Fibroblast of skin of back (primary cell): Measurements from ENCODE around the gene PPP1CA. TPM values are rescaled to one million over a fixed set of nuclear protein-coding genes. Genes with fewer than 3 reads are reported as not detected.

ENCODE experiments used
- DNase-seq: peaks from one replicate; pipeline ENCODE4 v3.0.0-alpha.2; 2013
- polyA plus RNA-seq, 2 experiments: library from polyadenylated mRNA; unstranded; fragments of 120-200 nt; gene quantifications; one replicate each; pipeline ENCODE4 v1.2.1, GENCODE V29; 2013; ENCODE audit not compliant: insufficient read length in 2 of 2

Gene PPP1CA
- 209 TPM for polyA plus RNA-seq (2013, experiment 1 of 2; ENCODE audit: insufficient read length)
- 131 TPM for polyA plus RNA-seq (2013, experiment 2 of 2; ENCODE audit: insufficient read length)

GRCh38 chr11:67401495-67402191 is at the start of gene PPP1CA:
PPP1CA (minus strand) TSS chr11:67401858; CDS start chr11:67401782, 76 bp downstream.
- peak; percentile 87 for DNase-seq

GRCh38 chr11:67450796-67451657 is 49.4 kb upstream of the PPP1CA start:
- DNase-seq, result no peak

- DNase-seq, result no peak
These were observed 47.6 kb upstream of the PPP1CA start for GRCh38 chr11:67449116-67449844.

DNA sequence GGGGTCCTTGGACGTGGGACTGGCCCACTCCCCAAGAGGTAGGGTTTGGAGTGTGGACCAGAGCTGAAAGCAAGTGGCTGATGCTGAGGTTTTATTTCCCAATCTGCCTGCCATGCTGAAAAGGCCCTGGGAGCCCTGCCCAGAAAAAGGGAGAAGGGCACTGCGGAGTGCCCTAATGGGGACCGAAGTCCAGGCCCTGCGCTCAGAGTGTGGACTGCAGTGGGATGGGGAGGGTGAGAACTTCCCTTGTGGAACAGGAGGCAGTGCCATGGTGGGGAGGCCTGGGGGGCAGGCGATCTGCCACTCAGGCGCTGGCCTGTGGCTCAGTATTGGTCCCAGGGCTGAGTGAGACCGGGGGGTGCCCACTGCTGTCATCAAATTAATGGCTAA is 46.6 kb upstream of the PPP1CA start:
- no peak for DNase-seq

- DNase-seq, result no peak
These were observed 43.9 kb upstream of the PPP1CA start for GRCh38 chr11:67445515-67445914.

DNA sequence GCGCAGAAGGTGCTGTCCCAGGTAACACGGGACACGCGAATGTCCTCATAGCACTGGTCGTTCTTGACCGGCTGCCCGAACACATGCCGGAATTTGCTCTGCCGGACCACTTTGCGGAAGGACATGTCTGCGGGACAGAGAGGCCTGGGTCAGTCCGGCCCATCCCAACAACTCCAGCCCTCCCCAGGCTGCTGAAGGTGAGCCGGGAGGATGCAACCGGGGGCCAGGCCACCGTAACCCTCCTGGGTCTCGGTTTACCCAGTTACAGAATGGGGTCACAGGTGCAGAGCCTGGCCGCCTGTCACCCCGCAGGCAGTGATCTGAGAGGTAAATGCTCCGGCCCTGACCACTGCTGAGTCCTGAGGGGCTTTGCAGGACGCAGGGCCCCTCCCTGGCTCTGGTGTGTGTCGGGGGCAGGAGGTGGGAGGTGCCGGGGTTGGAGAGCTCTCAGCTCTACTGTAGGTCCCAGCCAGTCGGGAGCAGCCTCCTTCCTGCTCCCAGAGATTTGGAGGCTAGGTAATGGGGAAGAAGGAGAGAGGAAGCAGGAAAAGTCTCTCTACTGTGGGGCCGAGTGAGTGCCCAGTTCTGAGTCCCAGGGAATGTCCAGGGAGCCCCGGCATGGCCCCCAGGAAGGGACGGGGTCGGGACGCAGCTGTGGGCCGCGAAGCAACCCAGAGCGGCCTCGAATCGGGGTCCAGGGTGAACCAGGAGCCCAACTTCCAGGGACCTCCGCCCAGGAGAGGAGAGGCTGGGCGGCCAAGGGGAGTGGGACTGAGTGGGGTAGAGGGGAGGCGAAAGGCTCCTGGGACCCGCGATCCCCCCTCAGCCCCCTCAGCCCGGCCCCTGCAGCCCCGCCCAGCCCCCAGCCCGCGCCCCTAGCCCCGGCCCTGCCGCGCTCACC is 41.1 kb upstream of the PPP1CA start:
- DNase-seq, result no peak

GRCh38 chr11:67441731-67442351 is 40.2 kb upstream of the PPP1CA start:
- DNase-seq, result no peak

GRCh38 chr11:67441098-67441563 is 39.5 kb upstream of the PPP1CA start:
- no peak for DNase-seq

- DNase-seq, result no peak
These were observed 38.8 kb upstream of the PPP1CA start for GRCh38 chr11:67440229-67441097.

- DNase-seq, result peak; percentile 23
These were observed 37.9 kb upstream of the PPP1CA start for GRCh38 chr11:67439321-67440228.

- DNase-seq, result no peak
These were observed 36.7 kb upstream of the PPP1CA start for GRCh38 chr11:67438158-67438902.

DNA sequence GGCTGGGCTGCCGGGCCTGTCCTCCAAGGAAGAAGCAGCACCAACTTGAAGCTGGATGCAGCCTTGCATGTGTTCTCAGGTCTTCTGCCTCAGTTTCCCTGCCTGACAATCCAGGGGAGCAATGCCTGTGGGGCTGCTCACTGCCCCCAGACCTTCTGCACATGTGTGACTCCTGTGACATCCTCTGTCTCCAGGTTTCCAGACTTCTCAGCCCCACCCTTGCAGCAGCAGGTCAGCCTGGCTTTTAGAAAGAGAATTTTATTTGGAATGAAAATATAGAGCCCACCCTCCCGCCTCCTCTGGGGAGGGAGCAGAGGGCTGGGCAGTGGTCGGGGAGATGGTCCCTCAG is 36.1 kb upstream of the PPP1CA start:
- DNase-seq, result no peak

GRCh38 chr11:67437082-67437808 is 35.6 kb upstream of the PPP1CA start, which contains the start of gene PTPRCAP:
PTPRCAP (minus strand) TSS chr11:67437682; CDS start chr11:67437619, 63 bp downstream.
- peak; percentile 18 for DNase-seq

GRCh38 chr11:67436459-67437081 is 34.9 kb upstream of the PPP1CA start:
- DNase-seq, result peak; percentile 55

DNA sequence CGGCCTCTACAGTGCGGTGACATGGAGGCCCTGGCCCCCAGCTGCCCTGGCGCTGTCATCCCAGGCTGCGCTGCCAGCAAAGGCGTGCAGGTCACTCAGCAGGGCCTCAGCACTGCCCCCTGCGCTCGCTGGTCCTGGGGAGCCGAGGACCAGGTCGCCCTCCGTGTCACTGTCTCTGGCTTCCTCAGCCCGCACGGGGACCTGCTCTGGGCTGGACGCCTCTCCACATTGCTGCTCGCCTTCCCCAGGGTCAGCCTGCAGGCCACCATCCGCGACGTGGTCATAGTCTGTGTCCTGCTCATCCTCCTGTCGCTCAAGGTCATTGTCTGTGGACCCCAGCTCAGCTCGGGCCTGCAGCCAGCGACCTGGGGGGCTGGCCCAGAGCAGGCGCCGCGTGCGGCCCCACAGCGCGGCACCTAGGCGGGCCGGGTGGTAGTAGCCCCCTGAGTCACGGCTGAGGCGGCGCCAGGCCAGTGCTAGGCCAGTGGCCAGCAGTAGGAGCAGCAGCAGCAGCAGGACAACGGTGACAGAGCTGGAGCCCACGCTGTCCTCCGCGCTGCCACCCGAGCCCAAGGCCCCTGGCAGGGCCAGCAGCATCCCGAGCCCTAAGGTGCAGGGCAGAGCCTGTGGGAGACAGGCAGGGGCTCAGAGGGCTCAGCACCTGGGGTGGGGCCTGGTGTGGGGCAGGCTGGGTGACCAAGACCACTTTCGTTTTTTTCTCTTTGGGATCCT is 34.2 kb upstream of the PPP1CA start:
- no peak for DNase-seq

DNA sequence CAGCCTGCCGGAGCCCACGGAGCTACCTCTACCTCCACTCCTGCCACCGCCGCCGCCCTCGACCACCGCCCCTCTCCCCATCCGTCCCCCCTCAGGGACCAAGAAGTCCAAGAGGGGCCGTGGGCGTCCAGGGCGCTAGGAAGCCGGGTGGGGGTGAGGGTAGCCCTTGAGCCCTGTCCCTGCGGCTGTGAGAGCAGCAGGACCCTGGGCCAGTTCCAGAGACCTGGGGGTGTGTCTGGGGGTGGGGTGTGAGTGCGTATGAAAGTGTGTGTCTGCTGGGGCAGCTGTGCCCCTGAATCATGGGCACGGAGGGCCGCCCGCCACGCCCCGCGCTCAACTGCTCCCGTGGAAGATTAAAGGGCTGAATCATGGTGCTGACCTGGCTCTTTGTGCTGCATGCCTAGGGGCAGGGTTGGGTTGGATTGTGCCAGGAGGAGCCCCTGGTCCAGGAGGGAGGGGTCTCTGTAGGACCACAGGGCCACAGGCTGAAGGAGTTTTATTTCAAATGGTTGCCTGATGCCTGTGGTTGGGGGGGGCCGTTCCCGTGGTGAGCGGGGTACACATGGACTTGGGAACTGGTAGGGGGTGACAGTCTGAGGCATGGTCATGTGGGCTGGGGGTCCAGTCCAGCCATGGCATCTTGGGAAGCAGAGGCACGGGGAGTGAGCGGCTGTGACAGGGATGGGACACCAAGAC is 33.5 kb upstream of the PPP1CA start:
- no peak for DNase-seq
